MCF 10A (cell line): ENCODE results near the gene MARCHF9. TPM values are rescaled to one million over a fixed set of nuclear protein-coding genes. Genes with fewer than 3 reads are reported as not detected.

Source experiments
- BruUV-seq: library from RNA; stranded (reverse); fragments of 400-500 nt; replicated peaks from 2 replicates; lab custom pipeline; 2021; lab: Mats Ljungman, UMichigan
- CTCF ChIA-PET: fragments of 300-600 bp; sonication (Branson Sonifier 250); formaldehyde crosslinking; extraction: SDS; loops from one replicate; lab custom pipeline; 2021; ENCODE audit warnings: antibody characterized with exemption, inconsistent platforms; lab: Yijun Ruan, JAX
- POLR2A ChIA-PET: fragments of 300-600, 350-650 bp; sonication (Branson Sonifier 250); formaldehyde crosslinking; extraction: SDS; loops from one replicate; lab custom pipeline; 2020; ENCODE audit warnings: antibody characterized with exemption, inconsistent platforms; lab: Yijun Ruan, JAX
- DNase-seq: peaks from one replicate; pipeline ENCODE4 v3.0.0-alpha.2; 2018; ENCODE audit not compliant: unreplicated experiment
- H3K27ac Mint-ChIP-seq: one replicate; pipeline ENCODE4 v1.8.0; 2022; ENCODE audit warnings: mild to moderate bottlenecking, low read depth, mixed read lengths; ENCODE audit not compliant: unreplicated experiment
- H3K27me3 Mint-ChIP-seq: one replicate; pipeline ENCODE4 v1.8.0; 2022; ENCODE audit warnings: mixed read lengths; ENCODE audit not compliant: insufficient read depth, unreplicated experiment
- H3K36me3 Mint-ChIP-seq: one replicate; pipeline ENCODE4 v1.8.0; 2022; ENCODE audit warnings: mild to moderate bottlenecking, moderate library complexity, mixed read lengths; ENCODE audit not compliant: insufficient read depth, unreplicated experiment
- H3K4me1 Mint-ChIP-seq: one replicate; pipeline ENCODE4 v1.8.0; 2022; ENCODE audit warnings: mixed read lengths; ENCODE audit not compliant: insufficient read depth, unreplicated experiment
- H3K4me3 Mint-ChIP-seq: one replicate; pipeline ENCODE4 v1.8.0; 2022; ENCODE audit warnings: mild to moderate bottlenecking, moderate library complexity, mixed read lengths; ENCODE audit not compliant: unreplicated experiment
- H3K9me3 Mint-ChIP-seq: one replicate; pipeline ENCODE4 v1.8.0; 2022; ENCODE audit warnings: mixed read lengths; ENCODE audit not compliant: unreplicated experiment
- intact Hi-C: fragments of 100-400 bp; cut with micrococcal nuclease; formaldehyde crosslinking; loops from 2 replicates; pipeline ENCODE4 v1.14.1; 2022
- total RNA-seq: library from RNA; stranded (reverse); gene quantifications from 2 replicates; pipeline ENCODE4 v1.2.3, GENCODE V29; 2022
- TF ChIP-seq, protein P1 (sequence below): fragments of 200-600 bp; IDR thresholded peaks from one replicate; pipeline ENCODE4 v1.8.0; 2022; ENCODE audit warnings: antibody characterized with exemption, mild to moderate bottlenecking; ENCODE audit not compliant: unreplicated experiment

The MARCHF9 gene
- total RNA-seq, 1 experiment from 2014 or later = 8.7 TPM

DNA sequence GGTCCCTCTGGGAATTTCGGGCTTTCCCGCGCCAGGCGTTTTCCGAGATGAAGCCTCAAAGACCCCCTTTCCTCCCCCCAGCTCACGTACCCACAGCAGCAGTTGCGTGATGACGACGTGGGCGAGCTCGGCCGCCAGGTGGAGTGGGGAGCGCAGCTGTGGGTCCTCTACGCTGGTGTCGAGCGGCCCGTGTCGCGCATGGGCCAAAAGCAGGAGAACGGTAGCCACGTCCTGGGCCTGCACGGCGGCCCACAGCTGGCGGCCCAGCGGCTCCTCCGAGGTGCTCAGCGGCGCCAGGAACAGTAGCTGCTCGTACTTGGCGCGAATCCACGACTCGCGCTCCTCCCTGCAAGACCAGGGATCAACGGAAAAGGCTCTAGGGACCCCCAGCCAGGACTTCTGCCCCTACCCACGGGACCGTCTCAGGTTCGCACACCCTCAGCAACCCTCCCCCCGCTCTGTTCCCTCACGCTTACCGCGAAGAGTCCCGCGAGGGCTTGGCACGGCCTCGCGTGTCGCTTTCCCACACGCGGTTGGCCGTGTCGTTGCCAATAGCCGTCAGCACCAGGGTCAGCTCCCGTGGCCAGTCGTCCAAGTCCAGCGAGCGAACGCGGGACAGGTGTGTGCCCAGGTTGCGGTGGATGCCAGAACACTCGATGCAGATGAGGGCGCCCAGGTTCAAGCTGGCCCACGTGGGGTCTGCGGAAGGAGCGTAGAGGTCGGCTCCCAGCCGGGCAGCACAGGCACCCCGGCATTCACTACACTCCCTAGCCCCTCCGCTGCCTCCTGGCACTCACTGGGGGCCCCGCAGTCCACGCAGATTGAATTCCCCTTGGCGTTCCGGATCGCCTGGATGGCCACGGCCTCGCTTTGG lies 27.8 kb upstream of the MARCHF9 start:
- intact Hi-C loops = loop anchor here (1.0 kb wide), 1 partner anchor 17 kb away; no protein-coding TSS in a partner anchor
- peak overlapping the region; percentile 82 for H3K4me3 Mint-ChIP-seq
- TSS peak; percentile 43 for BruUV-seq
- ChIA-PET POLR2A (interaction anchor here (0.7 to 2.7 kb wide), 8 partner anchors 9 to 144 kb away, joined by 3 to 17 read pairs (median 6); partner anchors contain the start of genes OS9, PIP4K2C and TSPAN31), CTCF (interaction anchor here (0.6 to 4.3 kb wide), 14 partner anchors 9 to 203 kb away, joined by 3 to 43 read pairs (median 4); partner anchors contain the start of genes CDK4, DCTN2 and TSPAN31)
- H3K27me3 Mint-ChIP-seq = no peaks in the 10 kb centered on the region
- TF ChIP-seq, protein P1, sequence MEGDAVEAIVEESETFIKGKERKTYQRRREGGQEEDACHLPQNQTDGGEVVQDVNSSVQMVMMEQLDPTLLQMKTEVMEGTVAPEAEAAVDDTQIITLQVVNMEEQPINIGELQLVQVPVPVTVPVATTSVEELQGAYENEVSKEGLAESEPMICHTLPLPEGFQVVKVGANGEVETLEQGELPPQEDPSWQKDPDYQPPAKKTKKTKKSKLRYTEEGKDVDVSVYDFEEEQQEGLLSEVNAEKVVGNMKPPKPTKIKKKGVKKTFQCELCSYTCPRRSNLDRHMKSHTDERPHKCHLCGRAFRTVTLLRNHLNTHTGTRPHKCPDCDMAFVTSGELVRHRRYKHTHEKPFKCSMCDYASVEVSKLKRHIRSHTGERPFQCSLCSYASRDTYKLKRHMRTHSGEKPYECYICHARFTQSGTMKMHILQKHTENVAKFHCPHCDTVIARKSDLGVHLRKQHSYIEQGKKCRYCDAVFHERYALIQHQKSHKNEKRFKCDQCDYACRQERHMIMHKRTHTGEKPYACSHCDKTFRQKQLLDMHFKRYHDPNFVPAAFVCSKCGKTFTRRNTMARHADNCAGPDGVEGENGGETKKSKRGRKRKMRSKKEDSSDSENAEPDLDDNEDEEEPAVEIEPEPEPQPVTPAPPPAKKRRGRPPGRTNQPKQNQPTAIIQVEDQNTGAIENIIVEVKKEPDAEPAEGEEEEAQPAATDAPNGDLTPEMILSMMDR = peak; percentile 18
- H3K4me1 Mint-ChIP-seq = no peaks in the 10 kb centered on the region
- no peaks in the 10 kb centered on the region for H3K9me3 Mint-ChIP-seq
- H3K36me3 Mint-ChIP-seq = no peaks in the 10 kb centered on the region
- no peak overlapping the region for H3K27ac Mint-ChIP-seq
- DNase-seq = no peak

DNA sequence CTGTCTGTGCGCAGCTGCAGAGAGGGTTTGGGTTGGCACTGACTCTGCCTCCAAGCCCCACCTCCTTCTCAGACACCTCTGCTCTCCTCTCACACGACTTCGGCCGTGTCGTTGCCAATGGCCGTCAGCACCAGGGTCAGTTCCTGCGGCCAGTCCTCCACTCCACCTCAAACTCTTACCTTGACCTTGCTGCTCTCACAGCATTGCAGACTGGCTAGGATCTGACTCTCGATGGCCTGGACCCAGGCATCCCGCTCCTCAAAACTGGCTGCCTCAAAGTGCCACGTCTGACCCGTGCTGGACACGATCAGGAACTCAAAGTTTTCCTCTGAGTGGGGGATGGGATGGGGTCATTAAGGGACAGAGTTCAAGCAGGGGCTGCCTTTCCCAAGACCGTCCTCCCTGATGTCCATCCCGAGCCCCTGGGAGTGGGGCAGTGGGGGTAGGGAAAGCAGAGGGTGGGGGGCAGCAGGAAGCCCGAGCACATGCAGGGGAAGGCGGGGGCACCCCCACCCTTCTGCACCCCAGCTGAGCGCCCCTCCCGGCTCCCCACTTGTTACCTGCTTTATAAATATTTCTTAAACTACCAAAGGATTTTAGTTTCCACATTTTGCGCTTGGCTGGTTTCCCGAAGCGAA lies 27.0 kb upstream of the MARCHF9 start:
- BruUV-seq = no TSS peak
- no peaks in the 10 kb centered on the region for H3K9me3 Mint-ChIP-seq
- no peaks in the 10 kb centered on the region for H3K4me1 Mint-ChIP-seq
- CTCF ChIA-PET = interaction anchor here (4.3 kb wide), 1 partner anchor 8 kb away, joined by 43 read pairs; no protein-coding TSS in a partner anchor
- POLR2A ChIA-PET = interaction anchor here (2.7 kb wide), 1 partner anchor 8 kb away, joined by 17 read pairs; no protein-coding TSS in a partner anchor
- no peaks in the 10 kb centered on the region for H3K36me3 Mint-ChIP-seq
- intact Hi-C loops = no loop called here
- H3K27ac Mint-ChIP-seq = no peak overlapping the region
- TF ChIP-seq, protein P1 = no peak
- H3K27me3 Mint-ChIP-seq = no peaks in the 10 kb centered on the region
- peak overlapping the region; percentile 65 for H3K4me3 Mint-ChIP-seq
- no peak for DNase-seq

DNA sequence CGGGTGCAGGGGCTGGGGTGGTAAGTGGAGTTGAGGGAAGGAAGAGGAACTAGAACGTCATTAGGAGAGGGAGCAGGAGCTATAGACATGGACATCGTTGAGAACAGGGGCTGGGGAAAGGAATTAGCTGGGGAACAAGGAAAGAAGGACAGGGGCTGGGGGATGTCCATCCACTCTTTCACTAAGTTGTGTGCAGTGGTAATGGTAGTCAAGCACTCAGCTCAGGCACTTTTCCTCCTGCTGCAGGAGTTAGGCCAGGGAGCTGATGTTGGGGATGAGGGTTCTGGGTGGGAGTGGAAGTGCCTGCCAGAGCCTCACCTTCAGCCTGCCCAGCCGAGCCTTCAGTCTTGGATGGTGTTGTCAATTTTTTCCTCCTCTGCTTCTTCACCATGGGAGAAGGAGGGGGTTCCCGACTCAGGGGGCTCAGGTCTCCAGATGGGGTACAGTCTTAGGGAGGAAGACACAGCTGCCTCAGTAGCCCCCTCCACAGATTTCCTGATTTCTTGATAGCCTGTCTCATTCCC lies 25.5 kb upstream of the MARCHF9 start:
- Mint-ChIP-seq H3K27me3 (peaks cover 6% of the 10 kb centered on the region), H3K4me3 (no peak overlapping the region), H3K9me3 (no peaks in the 10 kb centered on the region), H3K36me3 (no peaks in the 10 kb centered on the region), H3K27ac (no peak overlapping the region), H3K4me1 (no peaks in the 10 kb centered on the region)
- BruUV-seq = no TSS peak
- TF ChIP-seq, protein P1 = no peak
- intact Hi-C loops = no loop called here
- ChIA-PET CTCF (interaction anchor here (0.9 kb wide), 1 partner anchor 109 kb away, joined by 4 read pairs; no protein-coding TSS in a partner anchor), POLR2A (no interaction called here)
- no peak for DNase-seq
